HCT116 (cell line): ENCODE measurements around the gene TMEM60.

Experiments used
- CEBPB ChIP-seq: IDR thresholded peaks from 2 replicates; pipeline ENCODE4 v1.6.1; 2012; ENCODE audit warnings: low read depth
- EZH2 ChIP-seq: fragments of 200-600 bp; sonication (generic); IDR thresholded peaks from 2 replicates; pipeline ENCODE4 v1.6.1; 2017; ENCODE audit warnings: antibody characterized with exemption, mixed run types
- EZH2phosphoT487 ChIP-seq: fragments of 200-600 bp; IDR thresholded peaks from 2 replicates; pipeline ENCODE4 v1.6.1; 2018; ENCODE audit warnings: antibody characterized with exemption, borderline replicate concordance
- POLR2A ChIP-seq: IDR thresholded peaks from 2 replicates; pipeline ENCODE4 v1.7.0; 2011; ENCODE audit warnings: borderline replicate concordance; ENCODE audit not compliant: insufficient read depth, insufficient read length; ENCODE audit errors: extremely low read depth
- POLR2AphosphoS5 ChIP-seq: IDR thresholded peaks from 2 replicates; pipeline ENCODE4 v1.6.1; 2011; ENCODE audit warnings: mild to moderate bottlenecking, low read depth, low read length, moderate library complexity
- RAD21 ChIP-seq: IDR thresholded peaks from 2 replicates; pipeline ENCODE4 v1.6.1; 2012; ENCODE audit warnings: low read depth, mild to moderate bottlenecking
- REST ChIP-seq: IDR thresholded peaks from 2 replicates; pipeline ENCODE4 v1.6.1; 2012; ENCODE audit warnings: low read depth
- SIN3A ChIP-seq: IDR thresholded peaks from 2 replicates; pipeline ENCODE4 v1.6.1; 2012; ENCODE audit warnings: low read depth
- SP1 ChIP-seq: IDR thresholded peaks from 2 replicates; pipeline ENCODE4 v1.6.1; 2012; ENCODE audit warnings: low read depth
- YY1 ChIP-seq: IDR thresholded peaks from 2 replicates; pipeline ENCODE4 v1.6.1; 2011; ENCODE audit warnings: low read length, low read depth, moderate library complexity, mild to moderate bottlenecking; ENCODE audit not compliant: insufficient replicate concordance; ENCODE audit errors: extremely low read depth
- ZNF274 ChIP-seq: fragments of 200-500 bp; sonication (Bioruptor generic); IDR thresholded peaks from 2 replicates; pipeline ENCODE4 v1.6.1; 2014; ENCODE audit warnings: mild to moderate bottlenecking, low read depth, low read length, inconsistent platforms
- TF ChIP-seq, protein P1 (sequence below), 3 experiments: fragments of 200-600 bp in 1 of 3; sonication (generic) in 1 of 3; IDR thresholded peaks in 2 of 3; conservative IDR thresholded peaks in 1 of 3; 2 replicates each; pipeline ENCODE4 v1.5.1; 2012 to 2017; ENCODE audit warnings: low read depth in 2 of 3, low read length in 2 of 3, antibody characterized with exemption in 1 of 3, borderline replicate concordance in 1 of 3, control low read depth in 1 of 3, mild to moderate bottlenecking in 1 of 3, mixed read lengths in 1 of 3, mixed run types in 1 of 3, moderate library complexity in 1 of 3; ENCODE audit not compliant: insufficient read depth in 1 of 3
- TF ChIP-seq, protein P2 (sequence below): IDR thresholded peaks from 2 replicates; pipeline ENCODE4 v1.6.1; 2011; ENCODE audit warnings: mild to moderate bottlenecking, low read length, moderate library complexity; ENCODE audit not compliant: insufficient replicate concordance; ENCODE audit errors: extremely low read depth

GRCh38 chr7:77822269-77822668 is 24.0 kb upstream of the TMEM60 start:
- TF ChIP-seq RAD21, result no peak
- TF ChIP-seq, protein P1, sequence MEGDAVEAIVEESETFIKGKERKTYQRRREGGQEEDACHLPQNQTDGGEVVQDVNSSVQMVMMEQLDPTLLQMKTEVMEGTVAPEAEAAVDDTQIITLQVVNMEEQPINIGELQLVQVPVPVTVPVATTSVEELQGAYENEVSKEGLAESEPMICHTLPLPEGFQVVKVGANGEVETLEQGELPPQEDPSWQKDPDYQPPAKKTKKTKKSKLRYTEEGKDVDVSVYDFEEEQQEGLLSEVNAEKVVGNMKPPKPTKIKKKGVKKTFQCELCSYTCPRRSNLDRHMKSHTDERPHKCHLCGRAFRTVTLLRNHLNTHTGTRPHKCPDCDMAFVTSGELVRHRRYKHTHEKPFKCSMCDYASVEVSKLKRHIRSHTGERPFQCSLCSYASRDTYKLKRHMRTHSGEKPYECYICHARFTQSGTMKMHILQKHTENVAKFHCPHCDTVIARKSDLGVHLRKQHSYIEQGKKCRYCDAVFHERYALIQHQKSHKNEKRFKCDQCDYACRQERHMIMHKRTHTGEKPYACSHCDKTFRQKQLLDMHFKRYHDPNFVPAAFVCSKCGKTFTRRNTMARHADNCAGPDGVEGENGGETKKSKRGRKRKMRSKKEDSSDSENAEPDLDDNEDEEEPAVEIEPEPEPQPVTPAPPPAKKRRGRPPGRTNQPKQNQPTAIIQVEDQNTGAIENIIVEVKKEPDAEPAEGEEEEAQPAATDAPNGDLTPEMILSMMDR (IDR thresholded peaks at IDR 0.05 in 2 of 3, conservative IDR thresholded peaks at IDR 0.05 in 1 of 3; ENCODE audit: borderline replicate concordance in 1 of 3, insufficient read depth in 1 of 3, low read depth in 2 of 3, low read length in 2 of 3), result no peak
- TF ChIP-seq CEBPB, result no peak
- no peak for TF ChIP-seq POLR2A
- TF ChIP-seq REST, result no peak
- TF ChIP-seq YY1, result no peak
- no peak for TF ChIP-seq ZNF274
- no peak for TF ChIP-seq EZH2phosphoT487
- TF ChIP-seq POLR2AphosphoS5, result no peak
- TF ChIP-seq, protein P2, sequence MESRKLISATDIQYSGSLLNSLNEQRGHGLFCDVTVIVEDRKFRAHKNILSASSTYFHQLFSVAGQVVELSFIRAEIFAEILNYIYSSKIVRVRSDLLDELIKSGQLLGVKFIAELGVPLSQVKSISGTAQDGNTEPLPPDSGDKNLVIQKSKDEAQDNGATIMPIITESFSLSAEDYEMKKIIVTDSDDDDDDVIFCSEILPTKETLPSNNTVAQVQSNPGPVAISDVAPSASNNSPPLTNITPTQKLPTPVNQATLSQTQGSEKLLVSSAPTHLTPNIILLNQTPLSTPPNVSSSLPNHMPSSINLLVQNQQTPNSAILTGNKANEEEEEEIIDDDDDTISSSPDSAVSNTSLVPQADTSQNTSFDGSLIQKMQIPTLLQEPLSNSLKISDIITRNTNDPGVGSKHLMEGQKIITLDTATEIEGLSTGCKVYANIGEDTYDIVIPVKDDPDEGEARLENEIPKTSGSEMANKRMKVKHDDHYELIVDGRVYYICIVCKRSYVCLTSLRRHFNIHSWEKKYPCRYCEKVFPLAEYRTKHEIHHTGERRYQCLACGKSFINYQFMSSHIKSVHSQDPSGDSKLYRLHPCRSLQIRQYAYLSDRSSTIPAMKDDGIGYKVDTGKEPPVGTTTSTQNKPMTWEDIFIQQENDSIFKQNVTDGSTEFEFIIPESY, result no peak
- no peak for TF ChIP-seq EZH2
- TF ChIP-seq SIN3A, result no peak
- TF ChIP-seq SP1, result no peak
